Type B pancreatic cell (in vitro differentiated cells): Measurements from ENCODE around the gene SELPLG. TPM values are rescaled to one million over a fixed set of nuclear protein-coding genes. Genes with fewer than 3 reads are reported as not detected.

ENCODE experiments used
- DNase-seq: peaks from one replicate; pipeline ENCODE4 v3.0.0; 2021; ENCODE audit warnings: mixed read lengths; ENCODE audit not compliant: unreplicated experiment; ENCODE audit errors: extremely low spot score
- H3K27ac Mint-ChIP-seq: 2 replicates; pipeline ENCODE4 v1.8.0; 2021; ENCODE audit warnings: mild to moderate bottlenecking, mixed read lengths
- H3K27me3 Mint-ChIP-seq: 2 replicates; pipeline ENCODE4 v1.8.0; 2021; ENCODE audit warnings: mixed read lengths
- H3K36me3 Mint-ChIP-seq: 2 replicates; pipeline ENCODE4 v1.8.0; 2021; ENCODE audit warnings: mixed read lengths
- H3K4me1 Mint-ChIP-seq: one replicate; pipeline ENCODE4 v1.8.0; 2021; ENCODE audit warnings: mixed read lengths; ENCODE audit not compliant: unreplicated experiment
- H3K4me3 Mint-ChIP-seq: 2 replicates; pipeline ENCODE4 v1.8.0; 2021; ENCODE audit warnings: mild to moderate bottlenecking, mixed read lengths
- H3K9me3 Mint-ChIP-seq: 2 replicates; pipeline ENCODE4 v1.8.0; 2021; ENCODE audit warnings: mixed read lengths
- total RNA-seq: library from RNA; stranded (reverse); gene quantifications from 2 replicates; pipeline ENCODE4 v1.2.1, GENCODE V29; 2021; ENCODE audit warnings: low replicate concordance
- TF ChIP-seq, protein P1 (sequence below): fragments of 200-600 bp; sonication (generic); conservative IDR thresholded peaks from 2 replicates; pipeline ENCODE4 v1.5.0; 2021; ENCODE audit warnings: antibody characterized with exemption, mild to moderate bottlenecking

The SELPLG gene
- total RNA-seq, 1 donor from 2014 or later, result 0.48 TPM

DNA sequence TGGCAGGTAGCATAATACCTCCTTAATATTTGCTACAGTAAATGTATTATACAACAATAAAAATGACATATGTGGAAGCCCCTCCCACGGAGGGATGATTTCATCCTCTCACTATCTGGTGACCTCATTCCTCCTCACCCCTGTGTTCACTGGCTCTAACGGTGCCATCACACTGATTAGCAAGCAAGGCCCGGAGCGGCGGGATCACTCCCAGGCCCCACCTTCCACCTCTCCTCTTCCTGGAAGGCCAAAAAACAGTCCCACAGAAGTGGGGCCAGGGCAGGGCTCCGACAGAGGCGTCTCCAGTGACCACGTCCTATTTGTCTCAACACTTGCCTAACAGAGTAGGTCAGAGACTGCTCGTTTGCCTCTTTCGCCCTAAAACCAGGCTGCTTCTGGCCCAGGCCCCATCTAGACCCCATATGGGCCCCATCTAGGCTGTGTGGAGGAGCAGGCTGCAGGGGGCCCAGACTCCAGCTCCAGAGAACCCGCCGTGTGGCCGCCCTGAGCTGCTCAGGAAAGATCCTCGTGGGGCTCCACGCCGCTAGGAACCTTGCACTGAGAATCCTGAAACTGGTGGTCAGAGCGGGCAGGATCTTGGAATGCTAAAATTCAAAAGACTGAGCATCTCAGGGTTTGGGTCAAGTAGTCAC is 3.7 kb downstream of the SELPLG start:
- TF ChIP-seq, protein P1, sequence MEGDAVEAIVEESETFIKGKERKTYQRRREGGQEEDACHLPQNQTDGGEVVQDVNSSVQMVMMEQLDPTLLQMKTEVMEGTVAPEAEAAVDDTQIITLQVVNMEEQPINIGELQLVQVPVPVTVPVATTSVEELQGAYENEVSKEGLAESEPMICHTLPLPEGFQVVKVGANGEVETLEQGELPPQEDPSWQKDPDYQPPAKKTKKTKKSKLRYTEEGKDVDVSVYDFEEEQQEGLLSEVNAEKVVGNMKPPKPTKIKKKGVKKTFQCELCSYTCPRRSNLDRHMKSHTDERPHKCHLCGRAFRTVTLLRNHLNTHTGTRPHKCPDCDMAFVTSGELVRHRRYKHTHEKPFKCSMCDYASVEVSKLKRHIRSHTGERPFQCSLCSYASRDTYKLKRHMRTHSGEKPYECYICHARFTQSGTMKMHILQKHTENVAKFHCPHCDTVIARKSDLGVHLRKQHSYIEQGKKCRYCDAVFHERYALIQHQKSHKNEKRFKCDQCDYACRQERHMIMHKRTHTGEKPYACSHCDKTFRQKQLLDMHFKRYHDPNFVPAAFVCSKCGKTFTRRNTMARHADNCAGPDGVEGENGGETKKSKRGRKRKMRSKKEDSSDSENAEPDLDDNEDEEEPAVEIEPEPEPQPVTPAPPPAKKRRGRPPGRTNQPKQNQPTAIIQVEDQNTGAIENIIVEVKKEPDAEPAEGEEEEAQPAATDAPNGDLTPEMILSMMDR, result no peak
- no peaks in the 10 kb centered on the region for H3K36me3 Mint-ChIP-seq
- no peak overlapping the region for H3K4me3 Mint-ChIP-seq
- peak overlapping the region; percentile 74 for H3K27ac Mint-ChIP-seq
- H3K27me3 Mint-ChIP-seq, result no peaks in the 10 kb centered on the region
- DNase-seq, result no peak
- peaks cover 3% of the 10 kb centered on the region for H3K9me3 Mint-ChIP-seq
- peaks cover 29% of the 10 kb centered on the region for H3K4me1 Mint-ChIP-seq

DNA sequence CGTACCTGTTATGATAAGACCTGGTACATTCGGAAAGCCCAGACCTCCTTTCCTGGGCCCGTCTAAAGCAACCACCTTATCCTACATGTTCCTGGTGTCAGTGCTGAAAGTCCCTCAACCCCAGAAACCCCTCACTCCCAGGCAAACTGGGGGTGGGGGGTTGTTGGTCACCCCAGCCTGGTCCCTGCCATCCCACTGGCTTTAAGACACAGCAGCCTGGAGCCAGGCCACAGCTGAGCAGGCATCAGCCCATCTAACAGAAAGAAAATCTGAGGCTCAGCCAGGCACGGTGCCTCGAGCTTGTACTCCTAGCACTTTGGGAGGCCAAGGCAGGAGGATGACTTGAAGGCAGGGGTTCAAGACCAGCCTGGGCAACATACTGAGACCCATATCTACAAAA is 4.5 kb downstream of the SELPLG start:
- Mint-ChIP-seq H3K9me3 (peaks cover 3% of the 10 kb centered on the region), H3K36me3 (no peaks in the 10 kb centered on the region), H3K4me3 (no peak overlapping the region), H3K27me3 (no peaks in the 10 kb centered on the region), H3K4me1 (peaks cover 29% of the 10 kb centered on the region), H3K27ac (no peak overlapping the region)
- TF ChIP-seq, protein P1, result no peak
- no peak for DNase-seq

DNA sequence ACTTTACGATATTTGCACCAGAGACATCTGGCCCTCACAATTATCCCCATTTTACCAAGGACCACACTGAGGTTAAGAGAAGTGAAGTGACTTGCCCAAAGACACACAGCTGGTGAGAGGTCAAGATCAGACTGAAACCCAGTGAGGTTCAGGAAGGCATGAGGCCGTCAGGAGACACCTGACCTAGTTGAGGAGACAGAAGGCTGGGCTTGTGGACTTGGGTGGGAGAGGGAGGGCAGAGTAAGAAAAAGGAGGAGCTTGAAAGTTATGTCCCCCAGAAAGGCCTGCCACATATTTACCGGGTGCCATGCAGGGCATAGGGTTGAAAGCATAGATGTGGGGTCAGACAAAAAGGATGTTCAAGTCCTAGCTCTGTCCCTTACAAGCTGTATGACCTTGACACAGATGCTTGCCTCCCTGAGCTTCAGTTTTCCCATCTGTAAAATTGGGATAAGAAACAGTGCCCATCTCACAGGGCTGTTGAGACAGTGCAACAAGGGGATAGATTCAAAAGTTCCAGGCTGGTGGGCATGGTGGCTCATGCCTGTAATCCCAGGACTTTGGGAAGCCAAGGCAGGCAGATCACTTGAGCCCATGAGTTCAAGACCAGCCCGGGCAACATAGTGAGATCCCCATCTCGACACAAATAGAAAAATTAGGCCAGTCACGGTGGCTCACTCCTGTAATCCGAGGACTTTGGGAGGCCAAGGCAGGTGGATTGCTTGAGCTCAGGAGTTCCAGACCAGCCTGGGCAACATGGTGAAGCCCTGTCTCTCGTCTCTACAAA is 6.4 kb downstream of the SELPLG start:
- H3K36me3 Mint-ChIP-seq, result no peaks in the 10 kb centered on the region
- no peak overlapping the region for H3K27ac Mint-ChIP-seq
- no peaks in the 10 kb centered on the region for H3K27me3 Mint-ChIP-seq
- H3K4me3 Mint-ChIP-seq, result no peak overlapping the region
- TF ChIP-seq, protein P1, result no peak
- no peak for DNase-seq
- H3K4me1 Mint-ChIP-seq, result peaks cover 32% of the 10 kb centered on the region
- peaks cover 3% of the 10 kb centered on the region for H3K9me3 Mint-ChIP-seq

DNA sequence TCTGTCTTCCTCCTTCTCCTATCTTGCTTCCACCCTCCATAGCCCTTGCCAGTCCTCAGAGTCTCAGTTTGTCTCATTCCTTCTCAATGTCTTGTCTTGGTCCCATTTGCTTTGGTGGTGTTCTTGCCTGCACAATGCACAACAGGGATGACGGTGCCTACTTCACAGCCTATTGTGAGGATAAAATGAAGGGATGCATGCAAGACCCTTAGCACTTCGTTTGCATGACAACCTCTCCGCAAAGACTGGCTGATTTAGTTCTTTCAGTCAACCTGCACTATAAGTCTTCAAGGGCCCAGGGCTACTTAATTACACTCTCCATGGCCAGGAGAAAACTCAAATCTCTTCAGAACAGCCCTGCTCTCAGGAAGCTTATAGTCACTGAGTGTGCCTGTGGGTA is 8.5 kb downstream of the SELPLG start:
- H3K36me3 Mint-ChIP-seq, result no peaks in the 10 kb centered on the region
- no peaks in the 10 kb centered on the region for H3K27me3 Mint-ChIP-seq
- H3K9me3 Mint-ChIP-seq, result peaks cover 3% of the 10 kb centered on the region
- H3K27ac Mint-ChIP-seq, result no peak overlapping the region
- TF ChIP-seq, protein P1, result no peak
- DNase-seq, result no peak
- peaks cover 24% of the 10 kb centered on the region for H3K4me1 Mint-ChIP-seq
- H3K4me3 Mint-ChIP-seq, result no peak overlapping the region

DNA sequence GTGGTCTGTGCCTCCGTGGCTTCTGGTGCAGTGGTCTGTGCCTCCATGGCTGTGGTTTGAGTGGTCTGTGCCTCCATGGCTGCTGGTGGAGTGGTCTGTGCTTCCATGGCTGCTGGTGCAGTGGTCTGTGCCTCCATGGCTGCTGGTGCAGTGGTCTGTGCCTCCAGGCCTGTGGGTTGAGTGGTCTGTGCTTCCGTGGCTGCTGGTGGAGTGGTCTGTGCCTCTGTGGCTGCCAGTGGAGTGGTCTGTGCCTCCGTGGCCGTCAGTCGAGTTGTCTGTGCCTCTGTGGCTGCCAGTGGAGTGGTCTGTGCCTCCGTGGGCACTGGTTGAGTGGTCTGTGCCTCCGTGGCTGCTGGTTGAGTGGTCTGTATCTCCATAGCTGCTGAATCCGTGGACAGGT is 10.1 kb downstream of the SELPLG start:
- peaks cover 3% of the 10 kb centered on the region for H3K27me3 Mint-ChIP-seq
- H3K9me3 Mint-ChIP-seq, result peaks cover 3% of the 10 kb centered on the region
- DNase-seq, result no peak
- TF ChIP-seq, protein P1, result no peak
- no peaks in the 10 kb centered on the region for H3K36me3 Mint-ChIP-seq
- no peak overlapping the region for H3K27ac Mint-ChIP-seq
- H3K4me1 Mint-ChIP-seq, result peaks cover 21% of the 10 kb centered on the region
- H3K4me3 Mint-ChIP-seq, result no peak overlapping the region
